Dedifferentiated amniotic fluid mesenchymal stem cell (primary cell): ENCODE results near the gene ALDH8A1.

ENCODE experiments used
- DNase-seq: peaks from one replicate; pipeline ENCODE4 v3.0.0-alpha.2; 2016; ENCODE audit errors: extremely low spot score

The ALDH8A1 gene, protein sequence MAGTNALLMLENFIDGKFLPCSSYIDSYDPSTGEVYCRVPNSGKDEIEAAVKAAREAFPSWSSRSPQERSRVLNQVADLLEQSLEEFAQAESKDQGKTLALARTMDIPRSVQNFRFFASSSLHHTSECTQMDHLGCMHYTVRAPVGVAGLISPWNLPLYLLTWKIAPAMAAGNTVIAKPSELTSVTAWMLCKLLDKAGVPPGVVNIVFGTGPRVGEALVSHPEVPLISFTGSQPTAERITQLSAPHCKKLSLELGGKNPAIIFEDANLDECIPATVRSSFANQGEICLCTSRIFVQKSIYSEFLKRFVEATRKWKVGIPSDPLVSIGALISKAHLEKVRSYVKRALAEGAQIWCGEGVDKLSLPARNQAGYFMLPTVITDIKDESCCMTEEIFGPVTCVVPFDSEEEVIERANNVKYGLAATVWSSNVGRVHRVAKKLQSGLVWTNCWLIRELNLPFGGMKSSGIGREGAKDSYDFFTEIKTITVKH

DNA sequence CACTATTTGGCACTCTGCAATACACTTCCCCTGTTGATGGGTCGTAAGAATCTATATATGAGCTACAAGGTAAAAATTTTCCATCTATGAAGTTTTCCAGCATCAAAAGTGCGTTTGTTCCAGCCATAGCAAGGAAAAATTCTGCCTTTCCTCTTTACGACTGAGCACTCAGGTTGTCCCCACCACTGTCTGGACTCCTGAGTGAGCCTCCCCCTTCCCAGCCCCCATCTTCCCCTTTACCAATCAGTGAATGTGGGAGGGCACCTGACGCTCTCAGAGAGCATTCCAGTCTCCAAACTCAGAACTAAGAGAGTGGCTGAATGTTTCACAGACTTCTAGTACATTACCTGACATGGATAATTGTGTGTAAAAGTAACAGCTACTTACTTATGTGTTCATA, at the start of gene ALDH8A1:
TSS of gene ALDH8A1 (minus strand) at position 175 of the 400 bp plus-strand sequence. CDS start at position 127, 48 bp downstream.
- DNase-seq: no peak

DNA sequence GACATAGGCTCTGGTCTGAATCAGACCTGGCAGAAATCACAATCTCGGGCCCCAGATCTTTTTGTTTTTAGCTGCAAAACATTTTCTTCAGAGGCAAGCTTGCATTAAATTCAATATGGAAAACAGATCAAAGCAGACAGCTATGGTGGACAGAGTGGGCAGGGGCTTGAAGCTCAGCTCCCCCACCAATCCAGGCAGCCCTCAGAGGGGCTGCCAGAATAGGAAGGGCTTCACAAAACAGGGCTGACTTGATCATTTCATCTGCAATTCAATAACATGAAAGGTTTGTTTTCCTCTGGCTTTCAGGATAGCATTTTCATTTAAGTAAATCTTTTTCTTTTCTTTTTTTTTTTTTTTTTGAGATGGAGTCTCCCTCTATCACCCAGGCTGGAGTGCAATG, 49.2 kb upstream of the ALDH8A1 start:
- no peak for DNase-seq

GRCh38 chr6:134997133-134997995, 47.5 kb upstream of the ALDH8A1 start:
- DNase-seq: no peak

DNA sequence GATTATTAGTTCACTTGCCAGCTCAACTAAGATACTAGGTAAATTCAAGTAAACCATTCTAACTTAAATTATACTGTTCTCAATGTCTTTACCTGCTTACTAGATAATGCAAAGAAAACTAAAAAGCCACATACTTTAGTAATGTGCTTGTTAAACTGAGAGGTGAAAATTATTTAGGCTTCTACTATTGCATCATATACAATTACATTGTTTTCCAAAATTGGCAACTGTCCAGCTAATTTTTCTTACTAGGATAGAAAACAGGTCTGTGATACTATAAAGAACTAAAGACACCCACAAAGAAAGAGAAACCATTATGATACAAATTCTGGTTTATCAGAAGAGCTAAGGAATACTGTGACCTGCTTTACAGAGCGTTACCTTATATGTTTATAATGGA, 45.6 kb upstream of the ALDH8A1 start:
- DNase-seq: no peak

DNA sequence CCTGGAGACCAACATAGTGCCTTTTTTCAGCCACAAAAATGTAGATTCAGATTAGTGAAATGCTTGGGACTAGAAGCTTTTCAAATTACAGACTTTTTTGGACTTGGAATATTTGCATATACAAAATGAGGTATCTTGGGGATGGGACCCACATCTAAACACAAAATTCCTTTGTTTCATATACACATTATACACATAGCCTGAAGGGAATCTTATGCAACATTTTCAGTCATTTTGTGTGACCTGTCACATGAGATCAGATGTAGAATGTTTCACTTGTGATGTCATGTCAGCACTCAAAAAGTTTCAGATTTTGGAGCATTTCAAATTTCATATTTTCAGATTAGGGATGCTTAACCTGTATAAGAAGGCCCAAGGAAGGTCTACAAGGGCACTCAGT, 44.5 kb upstream of the ALDH8A1 start:
- DNase-seq: no peak

GRCh38 chr6:134992155-134992554, 42.3 kb upstream of the ALDH8A1 start:
- DNase-seq: no peak

GRCh38 chr6:134990262-134990661, 40.4 kb upstream of the ALDH8A1 start:
- no peak for DNase-seq

DNA sequence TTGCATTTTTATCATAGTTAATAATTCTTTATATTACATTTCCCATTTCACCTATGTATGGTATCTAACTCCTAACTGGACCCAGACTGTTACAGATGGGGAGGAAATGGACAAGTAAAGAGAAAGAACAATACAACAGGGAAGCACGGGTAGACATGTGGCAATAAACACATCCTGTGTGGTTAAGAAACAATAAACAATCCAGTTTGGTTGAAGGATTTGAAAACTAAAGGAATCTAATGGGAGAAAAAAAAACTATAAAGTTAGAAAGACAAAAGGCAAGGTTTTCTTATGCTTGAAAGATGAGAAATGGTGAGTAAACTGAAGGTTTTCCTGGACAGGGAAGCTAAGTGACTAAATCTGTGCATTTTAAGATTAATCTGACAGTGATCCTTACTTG, 34.9 kb upstream of the ALDH8A1 start:
- DNase-seq: no peak

DNA sequence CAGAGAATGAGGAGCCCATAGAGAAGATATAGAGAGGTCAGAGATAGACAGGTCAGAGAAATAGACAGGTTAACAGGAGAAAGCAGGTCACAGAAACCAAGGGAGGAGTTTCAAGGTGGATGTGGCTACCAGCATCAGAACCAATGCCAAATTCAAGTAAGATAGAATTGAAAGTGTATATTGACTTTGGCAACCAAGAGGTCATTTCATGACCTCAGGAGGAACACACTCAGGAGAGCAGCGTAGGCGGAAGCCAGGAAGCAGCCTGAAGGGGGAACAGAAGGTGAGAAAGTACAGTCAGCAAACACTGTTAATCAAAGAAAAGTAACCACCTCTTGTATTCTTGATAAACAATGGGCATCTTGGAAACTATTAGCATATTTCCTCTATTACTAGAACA, 33.9 kb upstream of the ALDH8A1 start:
- no peak for DNase-seq

- no peak for DNase-seq
Observed at GRCh38 chr6:134982161-134982560, 32.3 kb upstream of the ALDH8A1 start.

DNA sequence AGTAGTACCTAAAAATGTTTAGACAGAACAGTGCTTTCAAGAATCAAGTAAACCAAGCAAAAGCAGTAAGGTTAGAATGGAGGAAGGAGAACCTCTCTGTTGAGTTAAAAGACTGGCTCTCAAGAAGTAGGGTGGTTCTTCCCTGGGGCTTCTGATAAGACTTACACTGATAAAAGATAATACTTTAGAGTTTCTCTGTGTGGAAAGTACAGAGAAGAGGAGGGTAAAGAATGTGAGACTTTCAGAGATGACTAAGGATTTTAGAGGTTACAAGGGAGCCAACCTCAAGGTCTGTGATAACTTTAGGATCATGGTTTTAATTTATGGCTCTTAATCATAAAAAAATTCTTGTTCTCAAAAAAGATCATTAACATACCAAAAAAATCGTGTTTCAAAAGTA, 30.9 kb upstream of the ALDH8A1 start:
- DNase-seq: no peak

GRCh38 chr6:134979142-134979541, 29.2 kb upstream of the ALDH8A1 start:
- no peak for DNase-seq

GRCh38 chr6:134974370-134974769, 24.5 kb upstream of the ALDH8A1 start:
- DNase-seq: no peak

- DNase-seq: no peak
Observed at GRCh38 chr6:134967711-134968110, 17.8 kb upstream of the ALDH8A1 start.

- DNase-seq: no peak
Observed at GRCh38 chr6:134964451-134965203, 14.7 kb upstream of the ALDH8A1 start.

GRCh38 chr6:134962421-134962820, 12.5 kb upstream of the ALDH8A1 start:
- no peak for DNase-seq

GRCh38 chr6:134961366-134961765, 11.5 kb upstream of the ALDH8A1 start:
- DNase-seq: no peak

DNA sequence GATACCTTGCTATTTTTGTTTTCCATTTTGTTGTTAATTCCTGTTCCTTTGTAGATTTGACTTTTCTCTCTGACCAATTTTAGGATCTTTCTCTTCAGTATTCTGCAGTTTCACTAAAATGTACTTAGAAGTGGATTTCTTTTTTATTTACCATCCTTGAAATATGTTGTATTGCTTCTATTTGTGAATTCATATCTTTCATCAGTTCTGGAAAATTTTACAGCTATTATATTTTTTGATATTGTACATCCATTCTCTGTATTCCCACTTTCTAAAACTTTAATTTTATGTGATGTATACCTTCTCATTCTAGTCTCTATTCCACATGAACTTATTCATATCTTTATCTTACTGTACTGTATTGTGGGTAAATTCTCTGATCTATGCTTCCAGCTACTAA, 9.7 kb upstream of the ALDH8A1 start:
- DNase-seq: no peak

DNA sequence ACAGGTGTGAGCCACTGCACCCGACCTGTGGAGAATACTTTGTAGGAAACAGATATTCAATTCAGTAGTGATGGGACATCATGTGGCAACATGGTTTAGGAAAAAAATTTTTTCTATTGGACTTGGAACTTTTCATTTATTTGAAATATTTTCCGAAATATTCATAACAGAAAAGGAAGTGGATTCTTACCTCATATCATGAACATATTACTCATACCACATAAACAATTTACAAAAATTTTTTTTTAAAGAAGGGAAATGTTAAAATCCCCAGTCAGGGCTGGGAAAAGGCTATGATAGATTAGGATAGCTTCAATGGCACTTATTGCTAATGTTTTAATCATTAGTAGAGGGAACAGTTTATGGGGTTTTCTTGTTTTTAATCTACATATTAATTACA, 6.8 kb upstream of the ALDH8A1 start:
- no peak for DNase-seq

- DNase-seq: no peak
Observed at GRCh38 chr6:134956032-134956431, 6.1 kb upstream of the ALDH8A1 start.

DNA sequence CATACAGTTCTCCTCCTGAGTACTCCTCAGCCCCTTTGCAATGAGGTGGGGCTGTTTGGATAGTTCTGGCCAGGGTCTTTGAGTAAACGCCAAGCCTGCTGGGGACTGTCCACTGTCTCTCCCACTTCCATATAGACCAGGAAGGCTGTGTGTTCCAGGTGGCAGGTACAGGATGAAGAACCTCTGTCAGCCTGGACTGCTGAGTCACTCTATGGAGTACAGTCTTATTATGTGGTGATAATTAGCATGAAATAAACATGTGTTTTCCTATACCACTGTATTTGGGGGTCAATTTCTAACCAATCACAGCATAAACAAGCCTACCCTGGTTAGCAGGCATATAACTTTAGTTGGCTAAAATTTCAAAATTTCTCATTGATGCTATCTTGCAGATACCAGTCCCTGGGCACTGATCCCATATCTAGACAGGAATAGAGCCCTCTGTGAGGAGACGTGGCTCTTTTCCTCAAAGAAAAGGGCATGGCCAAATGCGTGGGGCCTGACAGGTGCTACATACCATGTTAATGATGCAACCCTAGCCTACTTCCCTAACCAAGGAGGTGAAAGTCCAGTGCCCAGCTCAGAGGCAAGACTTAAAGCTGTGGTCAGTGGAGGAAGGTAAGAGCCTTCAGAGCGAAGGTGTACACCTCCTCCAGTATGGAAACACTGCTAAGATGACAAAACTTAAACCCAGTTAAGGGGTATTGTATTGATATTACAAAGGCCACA, 4.5 kb upstream of the ALDH8A1 start:
- no peak for DNase-seq
